NCI-H69 (cell line): Measurements from ENCODE around the gene LPCAT3.
A peak's percentile ranks its signal among the peaks of the same experiment; 100 is the strongest.
"Not testable (repeated sequence)": the region's sequence is repeated elsewhere in the genome, so short reads cannot be mapped to it uniquely, and the experiment has no call there.

ENCODE experiments used
- DNase-seq: peaks from one replicate; lab custom pipeline; 2025; lab: John Stamatoyannopoulos, UW

The LPCAT3 gene, protein sequence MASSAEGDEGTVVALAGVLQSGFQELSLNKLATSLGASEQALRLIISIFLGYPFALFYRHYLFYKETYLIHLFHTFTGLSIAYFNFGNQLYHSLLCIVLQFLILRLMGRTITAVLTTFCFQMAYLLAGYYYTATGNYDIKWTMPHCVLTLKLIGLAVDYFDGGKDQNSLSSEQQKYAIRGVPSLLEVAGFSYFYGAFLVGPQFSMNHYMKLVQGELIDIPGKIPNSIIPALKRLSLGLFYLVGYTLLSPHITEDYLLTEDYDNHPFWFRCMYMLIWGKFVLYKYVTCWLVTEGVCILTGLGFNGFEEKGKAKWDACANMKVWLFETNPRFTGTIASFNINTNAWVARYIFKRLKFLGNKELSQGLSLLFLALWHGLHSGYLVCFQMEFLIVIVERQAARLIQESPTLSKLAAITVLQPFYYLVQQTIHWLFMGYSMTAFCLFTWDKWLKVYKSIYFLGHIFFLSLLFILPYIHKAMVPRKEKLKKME

DNA sequence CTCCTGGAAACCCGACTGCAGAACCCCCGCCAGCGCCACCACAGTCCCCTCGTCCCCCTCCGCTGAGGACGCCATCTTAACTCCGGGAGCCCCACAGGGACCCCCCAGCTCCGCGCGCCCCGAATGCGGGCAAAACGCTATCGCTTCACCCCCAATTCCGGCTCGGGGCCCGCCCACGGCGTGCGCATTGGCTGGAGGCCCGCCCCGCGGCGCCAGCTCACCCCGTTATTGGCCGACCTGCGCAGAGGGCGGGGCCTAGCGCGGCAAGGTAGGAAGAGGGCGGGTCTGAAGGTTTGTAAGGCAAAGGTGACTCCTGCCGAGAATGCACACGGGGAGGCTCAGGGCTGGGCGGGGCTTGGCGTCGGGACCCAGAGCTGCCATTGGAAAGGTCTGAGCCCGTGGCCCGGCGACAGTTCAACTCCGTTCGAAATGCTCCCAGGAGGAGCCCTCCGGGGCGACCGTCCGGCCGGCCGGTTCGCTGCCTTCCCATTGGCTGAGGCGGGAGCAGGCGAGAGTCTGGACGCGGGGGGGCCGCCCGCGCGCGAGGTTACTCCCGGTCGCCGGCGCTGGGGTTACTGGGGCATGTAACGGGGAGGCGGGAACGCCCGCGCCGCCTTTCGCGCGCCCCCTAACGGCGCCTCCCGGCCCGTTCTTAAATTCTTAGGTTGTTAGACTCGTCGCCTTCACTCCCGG is at the start of gene LPCAT3:
TSS of gene LPCAT3 (minus strand) at position 127 of the 693 bp plus-strand sequence. CDS start at position 75, 52 bp downstream.
- peak; percentile 99 for DNase-seq

DNA sequence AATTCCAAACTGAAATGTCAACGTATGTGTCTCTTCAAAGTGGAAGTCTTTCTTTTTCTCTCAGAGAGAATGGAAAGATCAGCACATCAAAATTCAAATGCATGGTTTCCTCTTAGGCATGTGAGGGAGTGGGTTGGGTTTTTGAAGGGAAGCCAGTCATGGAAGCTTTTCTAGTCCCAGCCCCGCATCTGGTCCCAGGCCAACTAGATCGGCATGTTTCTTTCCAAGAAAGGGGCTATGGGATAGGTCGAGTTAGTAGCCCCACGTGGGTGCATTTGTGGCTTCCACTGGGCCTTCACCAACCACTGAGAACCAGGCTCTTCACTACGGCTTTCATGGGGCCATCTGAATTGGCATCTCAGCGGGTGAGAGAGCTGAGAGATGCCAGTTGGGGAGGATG is 48.8 kb upstream of the LPCAT3 start:
- DNase-seq = no peak

DNA sequence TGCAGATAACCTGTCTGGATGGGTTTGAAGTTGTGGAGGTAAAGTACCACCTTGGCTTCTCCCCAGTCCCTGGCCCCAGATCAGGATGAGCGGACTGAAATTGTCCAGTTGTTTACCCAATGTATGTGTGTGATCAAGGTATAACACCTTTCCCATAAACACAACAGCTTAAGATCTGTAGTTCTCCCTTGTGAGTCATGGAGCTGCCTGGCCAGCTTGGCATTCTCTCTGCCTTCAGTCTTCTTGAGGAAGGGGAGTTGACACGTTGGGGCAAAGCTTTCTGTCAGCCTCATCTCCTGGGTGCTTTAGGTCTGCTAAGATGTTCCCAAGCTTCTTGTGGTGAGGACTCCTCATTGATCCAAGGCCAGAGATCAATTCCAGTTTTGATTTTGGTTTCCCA is 48.3 kb upstream of the LPCAT3 start:
- DNase-seq = no peak

GRCh38 chr12:7065073-7065623 is 46.9 kb upstream of the LPCAT3 start:
- DNase-seq = no peak

- no peak for DNase-seq
These were observed 46.2 kb upstream of the LPCAT3 start for GRCh38 chr12:7064516-7064915.

DNA sequence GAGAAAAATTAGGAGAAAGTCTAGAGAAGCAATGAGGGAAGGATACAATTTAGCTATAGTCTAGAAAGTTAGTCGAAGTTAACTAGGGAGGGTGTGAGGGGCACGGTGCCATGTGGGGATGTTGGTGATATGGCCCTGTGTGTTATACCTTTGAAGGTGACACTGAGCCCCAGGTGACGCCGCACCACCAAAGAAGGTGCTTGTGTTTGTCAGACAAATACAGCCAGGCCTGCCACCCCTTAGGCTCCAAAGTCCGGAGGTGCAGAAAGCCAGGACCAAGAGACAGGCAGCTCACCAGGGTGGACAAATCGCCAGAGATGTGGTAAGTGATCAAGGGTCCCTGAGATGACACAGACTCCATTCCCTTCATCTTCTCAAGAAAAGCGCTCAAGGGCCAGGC is 43.3 kb upstream of the LPCAT3 start:
- DNase-seq = no peak

DNA sequence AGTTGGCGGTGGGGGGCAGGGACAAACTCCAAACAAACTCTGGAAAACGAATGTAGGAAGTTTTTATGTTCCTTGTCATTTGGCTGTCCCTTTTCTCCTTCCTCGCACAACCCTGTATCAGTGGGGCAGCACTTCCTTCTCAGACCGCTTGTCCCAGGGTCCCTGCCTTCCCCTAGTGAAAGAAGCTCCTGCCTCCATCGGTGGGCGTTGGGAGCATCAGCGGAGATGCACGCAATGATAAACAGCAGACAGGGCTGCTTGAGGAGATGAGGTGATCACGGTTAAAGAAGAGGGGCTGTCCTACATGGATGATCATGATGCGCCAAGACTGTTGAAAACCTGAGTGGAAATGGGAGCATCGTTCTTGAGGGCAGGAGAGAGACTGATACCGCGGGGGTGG is 42.9 kb upstream of the LPCAT3 start:
- no peak for DNase-seq

DNA sequence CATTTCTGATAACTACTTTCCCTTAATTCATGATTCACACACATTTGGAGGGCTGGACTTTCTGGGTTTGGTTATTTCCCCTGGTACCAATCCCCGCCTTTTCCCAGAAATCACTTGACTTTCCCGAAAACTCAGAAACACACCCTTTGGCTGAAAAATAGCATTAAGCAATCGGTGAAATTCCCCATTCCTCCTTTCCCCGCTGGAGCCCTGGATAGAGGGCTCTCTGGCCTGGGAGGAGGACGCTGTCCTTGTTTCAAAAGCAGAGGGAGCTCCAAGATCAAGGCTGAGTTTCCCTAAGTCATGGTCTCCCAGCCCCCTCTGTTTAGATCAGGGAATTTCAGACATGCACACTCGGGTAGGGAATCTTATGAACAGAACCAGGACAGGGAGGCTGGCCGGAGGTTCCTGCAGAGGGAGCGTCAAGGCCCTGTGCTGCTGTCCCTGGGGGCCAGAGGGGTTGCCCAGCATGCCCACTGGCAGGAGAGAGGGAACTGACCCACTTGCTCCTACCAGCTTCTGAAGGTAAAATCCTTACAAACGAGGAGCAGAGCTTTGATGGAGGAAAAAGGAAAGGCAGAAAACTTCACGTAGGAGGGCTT is 42.2 kb upstream of the LPCAT3 start, which contains the start of gene C1S:
TSS of gene C1S (plus strand) at position 366 of the 602 bp plus-strand sequence. CDS start 1,195 bp downstream, outside the sequence.
- DNase-seq = peak; percentile 52

GRCh38 chr12:7059780-7060179 is 41.5 kb upstream of the LPCAT3 start:
- DNase-seq = no peak

DNA sequence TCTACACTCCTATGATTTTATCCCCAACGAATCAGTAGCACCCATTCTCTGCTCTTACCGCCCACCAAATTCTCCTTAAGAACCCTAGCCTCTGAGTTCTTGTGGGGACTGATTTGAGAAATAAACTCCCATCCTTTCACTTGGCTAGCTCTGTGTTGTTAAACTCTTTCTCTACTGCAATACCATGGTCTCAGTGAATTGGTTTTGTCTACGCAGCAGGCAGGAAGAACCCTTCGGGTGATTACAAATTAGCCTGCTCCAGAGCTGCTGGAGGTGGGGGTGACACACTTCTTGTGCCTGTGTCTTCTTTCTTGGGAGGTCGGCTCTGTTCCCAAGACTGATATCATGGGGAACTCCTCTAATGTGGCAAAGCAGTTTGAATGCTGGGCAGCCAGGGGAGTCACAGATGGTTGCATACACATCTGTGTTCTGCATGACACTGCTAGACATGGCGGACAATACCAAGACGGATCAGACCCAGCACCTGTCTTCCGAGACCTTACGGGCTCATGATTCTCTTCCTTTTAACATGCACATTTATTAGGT is 40.6 kb upstream of the LPCAT3 start:
- DNase-seq = no peak

GRCh38 chr12:7058163-7058845 is 40.0 kb upstream of the LPCAT3 start:
- no peak for DNase-seq

GRCh38 chr12:7055736-7056135 is 37.5 kb upstream of the LPCAT3 start:
- DNase-seq = not testable (repeated sequence)

- no peak for DNase-seq
These were observed 36.6 kb upstream of the LPCAT3 start for GRCh38 chr12:7054925-7055324.

- DNase-seq = not testable (repeated sequence)
These were observed 31.7 kb upstream of the LPCAT3 start for GRCh38 chr12:7049973-7050372.

DNA sequence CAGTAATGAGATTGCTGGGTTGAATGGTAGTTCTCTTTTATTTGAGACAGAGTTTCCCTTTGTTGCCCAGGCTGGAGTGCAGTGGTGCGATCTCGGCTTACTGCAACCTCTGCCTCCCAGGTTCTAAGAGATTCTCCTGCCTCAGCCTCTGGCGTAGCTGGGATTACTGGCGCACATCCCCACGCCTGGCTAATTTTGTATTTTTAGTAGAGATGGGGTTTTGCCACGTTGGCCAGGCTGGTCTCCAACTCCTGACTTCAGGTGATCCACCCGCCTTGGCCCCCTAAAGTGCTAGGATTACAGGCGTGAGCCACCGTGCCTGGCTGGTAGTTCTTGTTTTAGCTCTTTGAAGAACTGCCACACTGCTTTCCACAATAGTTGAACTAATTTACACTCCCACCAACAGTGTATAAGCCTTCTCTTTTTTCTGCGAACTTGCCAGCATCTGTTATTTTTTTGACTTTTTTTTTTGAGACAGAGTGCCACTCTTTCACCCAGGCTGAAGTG is 31.2 kb upstream of the LPCAT3 start:
- not testable (repeated sequence) for DNase-seq

DNA sequence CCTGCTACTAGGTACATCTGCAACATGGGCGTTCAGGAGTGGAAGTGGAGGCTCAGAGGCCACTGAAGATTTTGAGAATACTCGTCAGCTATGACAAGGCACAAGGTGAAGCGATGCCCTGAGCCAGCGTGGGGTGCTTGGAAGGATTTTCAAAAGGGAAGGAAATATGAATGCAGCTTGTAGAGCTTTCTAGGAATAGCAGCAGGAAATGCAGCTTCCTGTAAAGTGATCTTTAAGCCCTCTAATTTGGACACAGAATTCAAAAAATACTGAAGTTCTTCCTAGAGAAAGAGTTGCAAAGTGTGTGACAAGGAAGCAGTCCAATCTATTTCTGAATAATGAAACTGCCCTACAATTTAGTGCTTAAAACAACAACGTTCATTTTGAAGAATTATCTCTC is 29.0 kb upstream of the LPCAT3 start:
- no peak for DNase-seq

GRCh38 chr12:7046383-7047105 is 28.3 kb upstream of the LPCAT3 start:
- DNase-seq = no peak

- no peak for DNase-seq
These were observed 27.6 kb upstream of the LPCAT3 start for GRCh38 chr12:7045913-7046312.

- DNase-seq = peak; percentile 56
These were observed 24.6 kb upstream of the LPCAT3 start for GRCh38 chr12:7042842-7043241.

DNA sequence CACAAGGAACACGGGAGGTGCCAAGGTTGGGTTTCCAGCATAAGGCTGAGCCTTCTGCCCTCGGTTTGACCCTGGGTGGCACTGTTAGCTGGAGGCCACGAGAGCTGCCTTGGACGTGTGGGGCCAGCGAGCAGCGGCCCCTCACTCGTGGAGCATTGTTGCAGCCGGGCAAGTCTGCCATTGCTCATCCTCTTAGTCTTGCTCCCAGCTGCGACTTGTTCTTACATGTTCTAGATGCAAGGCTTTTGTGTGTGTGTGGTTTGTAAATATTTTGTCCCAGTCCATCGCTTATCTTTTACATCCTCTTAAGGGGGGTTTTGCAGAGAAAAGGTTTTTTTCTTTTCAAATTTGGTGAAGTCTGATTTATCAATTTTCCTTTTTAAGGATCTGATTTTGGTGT is 21.1 kb upstream of the LPCAT3 start:
- no peak for DNase-seq

DNA sequence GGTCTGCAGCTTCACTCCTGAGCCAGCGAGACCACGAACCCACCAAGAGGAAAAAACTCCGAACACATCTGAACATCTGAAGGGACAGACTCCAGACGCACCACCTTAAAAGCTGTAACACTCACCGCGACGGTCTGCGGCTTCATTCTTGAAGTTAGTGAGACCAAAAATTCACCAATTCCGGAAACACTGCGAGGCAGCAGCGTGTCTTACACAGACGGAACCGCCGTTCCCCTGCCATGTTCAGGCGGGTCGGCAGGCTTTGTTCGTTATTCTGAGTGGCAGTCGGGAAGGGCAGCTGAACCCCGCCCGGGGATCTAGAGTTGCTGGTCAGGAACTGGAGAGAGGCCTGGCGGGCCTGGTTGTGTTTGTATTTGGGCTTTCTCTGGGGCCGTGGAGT is 20.3 kb upstream of the LPCAT3 start:
- DNase-seq = no peak
